ENCODE data around the gene LRRTM4. TPM values are rescaled to one million over a fixed set of nuclear protein-coding genes. Genes with fewer than 3 reads are reported as not detected.

LRRTM4 gene
- total RNA-seq, 1 donor from 2014 or later: 0.41 TPM

DNA sequence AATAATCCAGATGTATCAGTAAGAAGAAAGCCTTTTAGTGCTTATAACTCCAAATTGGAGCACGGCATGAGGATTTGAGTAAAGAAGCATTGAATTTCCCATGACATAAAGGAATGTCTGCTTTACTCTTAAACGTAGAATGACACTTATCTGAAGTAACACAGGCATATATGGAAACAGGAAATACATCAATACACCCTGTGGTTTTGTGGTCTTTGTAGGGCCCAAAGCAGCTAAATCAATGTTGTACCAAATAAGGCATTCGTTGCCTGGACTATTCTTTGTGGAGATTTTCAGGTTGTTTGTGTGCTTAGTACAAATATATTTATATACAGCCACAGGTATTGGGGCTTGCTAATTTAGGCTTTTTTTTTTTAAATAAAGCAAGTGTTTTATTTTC lies 660.5 kb downstream of the LRRTM4 start:
- no peaks in the 10 kb centered on the region for H3K4me1 ChIP-seq
- no peak for DNase-seq
- intact Hi-C loops (cut with DNase I): no loop called here
- H3K27ac ChIP-seq: no peak overlapping the region
- H3K27me3 ChIP-seq: no peaks in the 10 kb centered on the region
- TF ChIP-seq, protein P1, sequence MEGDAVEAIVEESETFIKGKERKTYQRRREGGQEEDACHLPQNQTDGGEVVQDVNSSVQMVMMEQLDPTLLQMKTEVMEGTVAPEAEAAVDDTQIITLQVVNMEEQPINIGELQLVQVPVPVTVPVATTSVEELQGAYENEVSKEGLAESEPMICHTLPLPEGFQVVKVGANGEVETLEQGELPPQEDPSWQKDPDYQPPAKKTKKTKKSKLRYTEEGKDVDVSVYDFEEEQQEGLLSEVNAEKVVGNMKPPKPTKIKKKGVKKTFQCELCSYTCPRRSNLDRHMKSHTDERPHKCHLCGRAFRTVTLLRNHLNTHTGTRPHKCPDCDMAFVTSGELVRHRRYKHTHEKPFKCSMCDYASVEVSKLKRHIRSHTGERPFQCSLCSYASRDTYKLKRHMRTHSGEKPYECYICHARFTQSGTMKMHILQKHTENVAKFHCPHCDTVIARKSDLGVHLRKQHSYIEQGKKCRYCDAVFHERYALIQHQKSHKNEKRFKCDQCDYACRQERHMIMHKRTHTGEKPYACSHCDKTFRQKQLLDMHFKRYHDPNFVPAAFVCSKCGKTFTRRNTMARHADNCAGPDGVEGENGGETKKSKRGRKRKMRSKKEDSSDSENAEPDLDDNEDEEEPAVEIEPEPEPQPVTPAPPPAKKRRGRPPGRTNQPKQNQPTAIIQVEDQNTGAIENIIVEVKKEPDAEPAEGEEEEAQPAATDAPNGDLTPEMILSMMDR (IDR thresholded peaks at IDR 0.05): no peak
- no peak for ATAC-seq
- no peaks in the 10 kb centered on the region for H3K9me3 ChIP-seq
- no peak overlapping the region for H3K4me3 ChIP-seq
- H3K36me3 ChIP-seq: no peaks in the 10 kb centered on the region

DNA sequence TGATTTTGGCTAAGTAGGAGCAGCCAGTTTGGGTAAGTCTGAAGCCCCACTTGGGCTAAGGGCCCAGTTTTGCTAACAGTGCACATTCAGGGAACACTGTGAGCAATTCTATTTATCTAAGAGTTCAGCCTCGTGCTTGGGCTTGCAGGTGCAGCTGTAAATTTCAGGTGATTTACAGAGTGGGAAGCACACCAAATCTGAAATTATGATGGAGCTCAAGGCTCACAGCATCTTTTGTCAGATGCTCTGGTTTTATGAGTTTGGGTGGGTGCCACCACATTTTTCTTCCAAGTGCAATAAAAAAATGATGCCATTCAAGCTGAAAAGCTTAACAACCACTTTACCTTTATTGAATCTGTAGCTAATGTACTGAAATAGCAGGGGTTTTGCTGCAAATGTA lies 671.2 kb downstream of the LRRTM4 start:
- intact Hi-C loops (cut with DNase I): no loop called here
- Histone ChIP-seq H3K36me3 (no peaks in the 10 kb centered on the region), H3K4me1 (no peaks in the 10 kb centered on the region), H3K27ac (no peak overlapping the region), H3K27me3 (no peaks in the 10 kb centered on the region), H3K4me3 (no peak overlapping the region), H3K9me3 (no peaks in the 10 kb centered on the region)
- DNase-seq (no peak), ATAC-seq (no peak)
- TF ChIP-seq, protein P1 (IDR thresholded peaks at IDR 0.05): no peak

DNA sequence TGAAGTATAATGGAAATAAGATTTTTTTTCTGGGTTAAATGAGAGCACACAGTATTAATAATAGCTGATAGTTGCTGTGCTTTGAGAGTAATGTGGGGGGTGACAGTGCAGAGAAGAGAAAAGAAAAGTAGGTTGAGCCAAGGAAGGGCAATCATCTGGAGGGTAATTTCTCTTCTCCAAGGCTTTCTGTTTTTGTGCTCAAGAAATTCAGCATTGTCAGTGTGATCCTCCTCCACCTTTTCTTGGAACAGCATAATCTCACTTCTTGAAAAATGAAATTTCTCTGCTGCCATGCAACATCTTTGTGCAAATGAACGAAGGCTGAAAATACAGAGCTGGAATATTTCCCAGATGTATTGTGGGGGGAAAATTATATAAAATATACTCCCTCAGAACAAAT lies 673.1 kb downstream of the LRRTM4 start:
- DNase-seq (no peak), ATAC-seq (no peak)
- Histone ChIP-seq H3K9me3 (no peaks in the 10 kb centered on the region), H3K27me3 (no peaks in the 10 kb centered on the region), H3K36me3 (no peaks in the 10 kb centered on the region), H3K27ac (no peak overlapping the region), H3K4me1 (no peaks in the 10 kb centered on the region), H3K4me3 (no peak overlapping the region)
- intact Hi-C loops (cut with DNase I): no loop called here
- TF ChIP-seq, protein P1 (IDR thresholded peaks at IDR 0.05): no peak

DNA sequence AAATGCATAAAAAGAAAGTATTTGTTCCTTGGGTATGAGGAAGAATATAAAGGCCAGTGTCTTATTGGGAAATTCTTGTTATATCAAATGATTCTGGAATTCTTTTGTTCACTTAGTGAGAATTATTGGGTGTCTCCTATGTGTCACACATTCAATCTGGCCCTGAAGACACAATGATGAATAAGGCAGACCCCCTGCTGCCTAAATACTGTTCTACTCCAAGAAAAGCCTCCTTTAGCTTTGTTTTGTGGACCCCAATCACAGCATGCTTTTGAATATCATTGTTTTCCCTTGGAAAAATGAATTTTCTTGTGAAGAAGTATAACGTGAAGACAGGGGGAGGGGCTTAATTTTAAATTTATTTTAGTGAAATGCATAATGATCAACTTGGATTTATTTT lies 682.4 kb downstream of the LRRTM4 start:
- no peak for DNase-seq
- no peak overlapping the region for H3K27ac ChIP-seq
- intact Hi-C loops (cut with DNase I): no loop called here

DNA sequence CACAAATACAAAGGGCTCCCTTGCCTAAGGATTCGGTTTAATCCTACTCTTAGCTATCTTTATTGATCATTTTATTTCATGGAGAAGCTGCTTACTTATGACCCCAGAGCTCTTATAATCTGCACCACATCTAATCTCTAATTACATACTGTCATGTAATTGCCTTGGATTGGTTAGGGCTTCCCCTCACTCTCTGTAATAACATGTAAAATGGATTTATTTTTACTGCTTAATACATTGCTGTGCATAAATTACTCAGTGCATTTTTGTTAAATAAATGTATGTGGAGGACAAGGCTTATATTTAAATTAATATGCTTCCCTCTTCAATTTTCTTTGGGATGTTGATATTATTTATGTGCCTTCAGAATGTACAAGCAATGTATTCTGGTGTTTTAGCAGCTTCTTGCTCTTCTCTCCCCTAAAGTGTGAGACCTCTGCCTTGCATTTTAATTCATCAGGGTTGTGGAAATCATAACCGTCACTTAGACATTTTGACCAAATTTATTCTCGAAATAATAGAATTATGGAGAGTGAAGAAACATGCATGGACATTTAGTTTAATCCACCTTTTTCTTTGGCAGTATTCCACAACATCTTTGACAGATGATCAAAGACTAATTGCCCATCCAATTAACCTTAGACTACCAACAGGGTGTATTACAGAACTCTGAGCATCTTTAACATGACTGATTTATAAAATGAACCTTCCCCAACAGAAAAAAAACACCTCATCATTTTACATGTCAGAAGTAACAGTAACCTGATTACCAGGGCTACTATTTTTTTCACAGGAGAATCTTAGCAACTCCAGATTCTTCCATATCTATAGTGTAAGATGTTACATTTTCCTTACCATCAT lies 692.6 kb downstream of the LRRTM4 start:
- Histone ChIP-seq H3K4me1 (no peaks in the 10 kb centered on the region), H3K27ac (no peak overlapping the region), H3K36me3 (no peaks in the 10 kb centered on the region), H3K27me3 (no peaks in the 10 kb centered on the region), H3K4me3 (no peak overlapping the region), H3K9me3 (no peaks in the 10 kb centered on the region)
- TF ChIP-seq, protein P1 (IDR thresholded peaks at IDR 0.05): no peak
- intact Hi-C loops (cut with DNase I): no loop called here
- no peak for DNase-seq
- no peak for ATAC-seq

More for the DNA sequence above, 682.4 kb downstream of the LRRTM4 start:
- H3K9me3 ChIP-seq: no peaks in the 10 kb centered on the region
- H3K36me3 ChIP-seq: no peaks in the 10 kb centered on the region
- ATAC-seq: no peak
- TF ChIP-seq, protein P1 (IDR thresholded peaks at IDR 0.05): no peak
- no peaks in the 10 kb centered on the region for H3K4me1 ChIP-seq
- no peak overlapping the region for H3K4me3 ChIP-seq
- no peaks in the 10 kb centered on the region for H3K27me3 ChIP-seq

Measured in upper lobe of right lung (tissue), 1 donor.